AG04449 (cell line): Measurements from ENCODE around the gene RARB.
A peak's percentile ranks its signal among the peaks of the same experiment; 100 is the strongest.

Source experiments
- CTCF ChIA-PET: fragments of 350-600 bp; formaldehyde crosslinking; extraction: SDS; loops from one replicate; lab custom pipeline; 2021; ENCODE audit warnings: antibody characterized with exemption; lab: Yijun Ruan, JAX
- POLR2A ChIA-PET: fragments of 400-600, 350-600 bp; formaldehyde crosslinking; extraction: SDS; loops from one replicate; lab custom pipeline; 2020; ENCODE audit warnings: antibody characterized with exemption, inconsistent platforms; lab: Yijun Ruan, JAX
- DNase-seq: peaks from one replicate; pipeline ENCODE4 v3.0.0-alpha.2; 2010; ENCODE audit warnings: low read depth, low spot score
- H3K4me3 ChIP-seq: 2 replicates; pipeline ENCODE4 v1.5.1; 2011; ENCODE audit warnings: low read depth, mild to moderate bottlenecking, control low read depth, low read length
- CTCF ChIP-seq: IDR thresholded peaks from one replicate; pipeline ENCODE4 v1.5.1; 2011; ENCODE audit warnings: mild to moderate bottlenecking, moderate library complexity, low read length, control low read depth, inconsistent platforms; ENCODE audit not compliant: insufficient read depth; ENCODE audit errors: missing control alignments

Gene RARB

GRCh38 chr3:25594007-25594502, 166.0 kb downstream of the RARB start:
- H3K4me3 ChIP-seq, result no peak overlapping the region
- TF ChIP-seq CTCF, result peak; percentile 29
- ChIA-PET CTCF (interaction anchor here (0.6 to 6.8 kb wide), 91 partner anchors 8 to 912 kb away, joined by 3 to 85 read pairs (median 5); partner anchors contain the start of gene RARB), POLR2A (interaction anchor here (3.5 kb wide), 1 partner anchor 166 kb away, joined by 14 read pairs; the partner anchor contains the start of gene RARB)
- DNase-seq, result peak; percentile 73

- TF ChIP-seq CTCF, result no peak
- ChIA-PET POLR2A (interaction anchor here (0.6 kb wide), 1 partner anchor 627 kb away, joined by 3 read pairs; no protein-coding TSS in a partner anchor), CTCF (interaction anchor here (2.5 kb wide), 1 partner anchor 634 kb away, joined by 12 read pairs; no protein-coding TSS in a partner anchor)
- DNase-seq, result no peak
- H3K4me3 ChIP-seq, result no peak overlapping the region
Observed at GRCh38 chr3:25597535-25598101, 169.6 kb downstream of the RARB start.

DNA sequence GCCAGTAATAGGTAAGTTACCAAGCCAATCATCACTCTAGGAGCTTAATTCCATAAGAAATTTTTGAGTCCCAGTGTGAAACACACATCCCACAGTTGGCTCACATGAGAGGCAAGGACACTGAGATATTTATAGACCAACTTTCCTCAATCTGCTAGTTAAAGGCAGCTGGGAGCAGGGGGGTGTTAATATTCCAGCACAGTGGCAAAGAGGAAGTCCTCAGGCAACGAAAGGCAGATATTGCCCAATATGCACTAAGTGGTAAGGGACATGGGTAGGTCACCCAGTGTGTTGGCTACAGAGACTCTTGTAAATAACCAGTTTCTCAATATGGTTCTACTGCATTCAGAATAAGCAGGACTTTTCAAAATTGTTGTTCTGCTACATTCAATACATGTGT, 175.6 kb downstream of the RARB start:
- no peak overlapping the region for H3K4me3 ChIP-seq
- ChIA-PET POLR2A (interaction anchor here (0.9 to 1.0 kb wide), 2 partner anchors 8 to 24 kb away, joined by 3 to 4 read pairs; no protein-coding TSS in a partner anchor), CTCF (interaction anchor here (0.7 to 4.1 kb wide), 5 partner anchors 10 to 641 kb away, joined by 3 to 42 read pairs (median 3); no protein-coding TSS in a partner anchor)
- no peak for DNase-seq
- no peak for TF ChIP-seq CTCF

DNA sequence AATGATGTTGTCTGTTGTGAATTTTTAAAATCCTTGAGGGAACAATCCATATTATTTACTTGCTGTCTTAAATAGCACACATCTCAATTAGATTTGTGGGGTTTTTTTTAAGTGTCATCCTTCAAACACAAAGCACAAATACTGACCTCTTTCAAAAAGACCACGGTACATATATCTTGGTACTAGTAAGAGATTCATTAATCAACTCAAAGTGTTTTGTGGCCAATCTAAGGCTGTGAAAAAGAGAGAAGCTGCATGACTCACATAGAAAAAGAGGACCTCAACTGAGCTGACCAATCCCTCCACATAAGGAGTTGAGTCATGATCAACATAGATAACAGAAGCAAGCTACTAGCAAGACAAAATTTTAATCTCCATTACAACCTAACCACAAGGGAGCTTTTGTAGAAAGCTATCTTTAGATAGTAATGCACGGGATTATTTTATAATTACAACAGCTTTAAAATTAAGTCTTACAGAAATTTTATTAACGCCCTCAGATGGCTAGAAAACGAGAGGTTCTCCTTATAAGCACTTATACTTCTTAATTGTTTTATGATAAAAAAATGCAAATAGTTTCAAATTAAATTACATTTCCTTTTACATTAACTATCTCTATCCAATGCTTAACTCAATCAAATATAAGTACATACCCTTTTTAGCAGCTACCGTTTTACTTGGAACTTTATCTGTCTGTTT, 176.2 kb downstream of the RARB start:
- POLR2A ChIA-PET, result interaction anchor here (0.9 to 1.0 kb wide), 2 partner anchors 9 to 24 kb away, joined by 3 to 4 read pairs; no protein-coding TSS in a partner anchor
- no peak for TF ChIP-seq CTCF
- peak; percentile 75 for DNase-seq
- no peak overlapping the region for H3K4me3 ChIP-seq
- CTCF ChIA-PET, result interaction anchor here (0.6 to 4.1 kb wide), 8 partner anchors 10 to 924 kb away, joined by 3 to 42 read pairs (median 3); no protein-coding TSS in a partner anchor

DNA sequence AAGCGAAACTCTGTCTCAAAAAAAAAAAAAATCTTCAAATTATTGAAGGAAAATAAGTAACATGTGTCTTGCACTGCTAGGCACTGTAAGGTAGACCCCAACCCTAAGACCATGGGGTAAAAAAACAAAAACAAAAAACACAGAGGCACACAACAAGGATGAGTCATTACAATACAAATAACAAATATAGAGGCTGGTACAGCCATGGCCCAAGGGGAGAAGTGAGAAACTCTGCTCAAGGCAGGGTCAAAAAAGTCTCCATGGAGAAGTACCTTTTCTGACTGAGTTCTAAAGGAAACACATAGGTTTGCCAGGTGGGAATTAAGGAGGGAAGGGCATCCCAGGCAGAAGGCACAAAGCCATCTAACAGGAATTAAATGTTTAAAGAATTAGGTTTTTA, 182.1 kb downstream of the RARB start:
- CTCF ChIA-PET, result interaction anchor here (0.6 kb wide), 1 partner anchor 595 kb away, joined by 3 read pairs; no protein-coding TSS in a partner anchor
- POLR2A ChIA-PET, result no interaction called here
- no peak for TF ChIP-seq CTCF
- no peak for DNase-seq
- H3K4me3 ChIP-seq, result no peak overlapping the region

- H3K4me3 ChIP-seq, result no peak overlapping the region
- TF ChIP-seq CTCF, result no peak
- no peak for DNase-seq
- POLR2A ChIA-PET, result no interaction called here
- CTCF ChIA-PET, result no interaction called here
Observed at GRCh38 chr3:25610779-25611178, 182.7 kb downstream of the RARB start.
